ENCODE data around the gene LIAS. TPM values are rescaled to one million over a fixed set of nuclear protein-coding genes. Genes with fewer than 3 reads are reported as not detected.

LIAS gene
- total RNA-seq, 1 donor from 2014 or later = 13.1 TPM

DNA sequence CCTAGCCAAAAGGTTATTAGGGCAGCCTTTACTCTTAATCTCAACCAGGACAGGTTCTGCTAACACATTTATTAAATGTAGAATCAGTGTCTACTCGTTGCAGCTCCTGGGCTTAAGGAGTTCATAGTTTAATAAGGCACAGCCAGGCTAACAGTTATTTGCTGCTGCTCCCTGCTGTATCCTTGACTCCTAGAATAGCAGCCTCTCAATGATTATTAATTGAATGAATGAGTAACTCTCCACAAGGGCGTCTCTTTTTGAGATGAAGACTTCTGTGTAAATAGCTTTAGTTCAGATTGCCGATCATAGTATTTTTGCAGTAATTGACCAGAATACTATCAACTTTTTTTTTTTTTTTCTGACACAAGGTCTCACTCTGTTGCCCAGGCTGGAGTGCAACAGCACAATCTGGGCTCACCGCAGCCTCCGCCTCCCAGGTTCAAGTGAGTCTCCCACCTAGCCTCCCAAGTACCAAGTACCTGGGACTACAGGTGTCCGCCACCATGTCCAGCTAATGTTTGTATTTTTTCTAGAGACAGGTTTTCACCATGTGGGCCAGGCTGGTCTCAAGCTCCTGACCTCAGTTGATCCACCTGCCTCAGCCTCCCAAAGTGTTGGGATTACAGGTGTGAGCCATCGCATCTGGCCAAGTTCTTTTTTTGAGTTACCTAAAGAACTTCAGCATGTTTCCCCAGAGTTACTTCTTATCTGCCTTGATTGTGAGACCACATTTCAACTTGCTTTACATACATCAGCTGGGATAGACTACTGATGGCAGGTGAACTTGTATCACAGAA lies 65.5 kb downstream of the LIAS start:
- DNase-seq (ENCODE audit: low spot score) = no peak
- intact Hi-C loops (cut with DNase I) = no loop called here
- no peak for ATAC-seq

DNA sequence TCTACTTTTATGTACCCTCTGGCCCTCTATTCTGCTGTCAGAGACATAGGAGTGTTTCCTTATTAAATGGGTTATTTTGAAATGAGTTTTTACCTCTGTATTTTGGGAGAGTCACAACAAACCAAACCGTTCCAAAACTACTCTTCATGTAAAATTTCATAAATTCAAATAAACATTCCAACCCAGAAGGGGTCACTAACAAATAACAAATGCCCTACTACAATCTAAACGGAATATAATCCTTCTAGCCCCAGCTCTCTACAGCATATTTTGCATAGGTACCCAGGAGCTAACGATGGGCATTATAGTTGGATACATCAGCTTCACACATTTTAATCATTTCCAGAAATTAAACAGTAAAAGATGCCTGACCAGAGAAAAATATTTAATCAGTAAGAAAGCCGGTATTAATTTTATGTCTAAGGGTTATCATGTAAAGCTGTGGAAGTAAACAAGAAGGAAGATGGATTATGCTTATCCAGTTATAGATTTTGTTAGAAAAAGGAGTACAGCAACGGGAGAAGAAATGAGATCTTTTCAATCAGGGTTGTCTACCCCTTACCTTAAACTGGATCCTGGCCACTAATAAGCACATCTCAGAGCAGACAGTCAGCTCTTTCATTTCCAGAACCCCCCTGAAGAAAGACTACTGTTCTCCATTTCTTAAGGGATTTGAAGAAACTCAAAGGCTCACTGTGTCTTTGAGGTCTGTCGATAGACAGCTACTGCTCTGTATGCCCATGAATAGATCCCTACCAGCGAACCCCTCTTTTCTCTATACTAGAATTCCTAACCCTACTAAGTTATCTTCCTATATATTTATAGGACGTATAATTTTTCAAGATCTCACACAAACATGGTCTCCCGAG lies 67.2 kb downstream of the LIAS start:
- intact Hi-C loops (cut with DNase I) = no loop called here
- no peak for DNase-seq (ENCODE audit: low spot score)
- ATAC-seq = no peak

GRCh38 chr4:39526765-39527295 lies 68.0 kb downstream of the LIAS start:
- intact Hi-C loops (cut with DNase I) = no loop called here
- ATAC-seq (no peak), DNase-seq (ENCODE audit: low spot score) (no peak)

DNA sequence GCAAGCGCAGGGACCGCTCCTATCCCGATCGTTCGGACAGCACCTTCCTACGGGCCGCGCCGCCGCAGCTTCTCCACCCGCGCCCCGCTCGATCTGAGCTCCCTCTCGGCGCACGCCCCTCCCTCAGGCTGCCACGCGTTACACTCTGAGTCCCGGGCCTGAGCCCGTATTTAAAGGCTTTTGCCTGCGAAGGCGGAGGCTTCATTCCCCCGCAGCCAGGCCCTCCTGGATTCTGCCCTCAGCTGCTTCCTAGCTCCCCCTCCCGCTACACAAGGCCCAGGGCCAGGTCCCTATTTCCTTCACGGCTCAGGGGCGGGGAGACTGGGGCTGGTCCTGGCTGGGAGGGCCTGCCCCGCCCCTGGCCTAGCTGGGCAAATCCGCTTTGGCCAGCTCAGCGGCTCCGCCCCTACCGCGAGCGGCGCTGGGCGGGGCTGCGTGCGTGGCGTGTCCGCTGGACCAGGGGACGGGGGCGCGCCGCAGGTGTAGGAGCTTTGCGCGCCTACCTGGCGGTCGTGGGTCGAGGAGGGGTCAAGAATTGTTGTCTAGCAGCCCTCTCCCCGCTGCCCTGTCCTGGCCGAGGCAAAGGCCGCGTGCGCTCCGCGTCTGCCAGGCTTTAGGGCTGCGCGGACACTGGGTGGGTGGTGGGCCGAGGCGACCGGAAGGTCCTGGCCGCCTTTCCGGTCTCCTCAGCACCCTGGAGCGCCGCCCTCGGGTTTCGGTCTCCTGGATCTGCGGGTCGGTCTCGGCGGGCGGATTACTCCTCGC lies 68.6 kb downstream of the LIAS start, which contains the start of gene UGDH:
Gene UGDH (minus strand): TSS at position 144 of the 765 bp plus-strand sequence. CDS start 5,927 bp downstream, outside the sequence.
- DNase-seq (ENCODE audit: low spot score) (peak; percentile 97), ATAC-seq (peak; percentile 98)
- intact Hi-C loops (cut with DNase I) = no loop called here

- ATAC-seq (peak; percentile 80), DNase-seq (ENCODE audit: low spot score) (peak; percentile 92)
- intact Hi-C loops (cut with DNase I) = no loop called here
These were observed 69.2 kb downstream of the LIAS start for GRCh38 chr4:39528061-39528465.

Small RNA genes lying within 50 kb of the gene (microRNA-seq; reads per million reads assigned to microRNA genes)
- gene MIR5591 = not detected

Other genes with a start within 250 kb of the LIAS start
- gene RFC1, start 92.7 kb upstream of the LIAS start, total RNA-seq = 54.6 TPM
- 1.2 TPM for gene KLB, start 52.1 kb upstream of the LIAS start, total RNA-seq
- gene RPL9, start 134 bp upstream of the LIAS start, total RNA-seq = 1,081 TPM
- 53.4 TPM for gene UGDH, start 68.4 kb downstream of the LIAS start, total RNA-seq
- 32.1 TPM for gene SMIM14, start 179.8 kb downstream of the LIAS start, total RNA-seq
- 51.0 TPM for gene UBE2K, start 239.1 kb downstream of the LIAS start, total RNA-seq